Activated gamma-delta T cell treated with anti-CD3 and anti-CD28 coated beads, Interleukin-2, amount 50 U/mL, for 16 hours (primary cell): ENCODE measurements around the gene PCDHGA4.
A peak's percentile ranks its signal among the peaks of the same experiment; 100 is the strongest.
"Not testable (repeated sequence)": the region's sequence is repeated elsewhere in the genome, so short reads cannot be mapped to it uniquely, and the experiment has no call there.

Experiments
- DNase-seq: peaks from one replicate; pipeline ENCODE4 v3.0.0-alpha.2; 2020; ENCODE audit warnings: low read depth

PCDHGA4 gene

GRCh38 chr5:141354900-141355469 lies at the start of gene PCDHGA4:
Gene PCDHGA4 (plus strand): TSS chr5:141355021. CDS start chr5:141355108, 87 bp downstream.
- DNase-seq = no peak

GRCh38 chr5:141306630-141307029 lies 48.2 kb upstream of the PCDHGA4 start:
- DNase-seq = no peak

DNA sequence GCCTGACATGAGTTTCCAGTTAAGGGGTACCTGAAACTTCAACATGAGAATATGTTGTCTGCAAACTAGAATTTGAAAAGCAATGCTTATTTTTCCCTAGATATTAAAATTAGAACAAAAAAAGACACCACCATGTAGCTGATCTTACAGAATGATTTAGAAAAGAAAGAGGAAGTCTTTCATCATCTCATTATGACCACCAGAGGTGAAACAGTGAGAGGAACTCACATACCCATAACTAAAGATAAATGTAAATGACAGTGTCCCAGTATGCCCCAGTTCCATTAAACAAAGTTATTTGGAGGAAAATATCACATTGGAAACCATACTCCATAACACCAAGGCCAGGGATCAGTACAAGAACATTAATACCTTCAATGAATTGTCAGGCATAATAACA lies 41.1 kb upstream of the PCDHGA4 start:
- DNase-seq = no peak

DNA sequence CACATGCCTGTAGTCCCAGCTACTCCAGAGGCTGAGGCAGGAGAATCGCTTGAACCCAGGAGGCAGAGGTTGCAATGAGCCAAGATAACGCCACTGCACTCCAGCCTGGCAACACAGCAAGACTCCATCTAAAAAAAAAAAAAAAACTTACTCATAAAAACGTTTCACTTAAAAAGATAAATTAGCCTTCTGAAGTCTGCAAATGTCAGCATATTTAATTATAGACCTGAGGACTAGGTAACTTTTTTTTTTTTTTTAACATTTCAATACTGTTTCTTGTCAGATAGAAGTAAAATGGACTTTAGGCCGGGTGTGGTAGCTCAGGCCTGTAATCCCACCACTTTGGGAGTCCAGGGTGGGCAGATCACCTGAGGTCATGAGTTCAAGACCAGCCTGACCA lies 37.9 kb upstream of the PCDHGA4 start:
- DNase-seq = not testable (repeated sequence)

DNA sequence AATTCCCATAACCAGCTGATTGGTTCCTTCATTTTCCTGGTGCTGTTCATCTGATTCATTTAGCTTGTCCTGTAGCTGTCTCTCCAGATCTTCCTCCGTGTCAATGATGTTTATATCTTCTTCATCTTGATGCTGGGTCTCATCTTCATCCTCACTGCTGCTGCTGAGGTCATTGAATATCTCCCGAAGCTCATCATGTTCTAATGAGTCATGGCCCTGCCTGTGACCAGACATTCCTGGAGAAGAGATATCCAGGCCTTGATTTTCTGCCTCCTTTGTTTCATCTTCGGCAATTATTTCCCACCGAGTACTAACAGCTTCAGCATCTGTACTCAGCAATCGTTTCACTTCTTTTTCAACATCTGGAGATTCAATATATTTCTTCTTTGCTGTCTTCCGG lies 35.6 kb upstream of the PCDHGA4 start:
- DNase-seq = no peak

- DNase-seq = no peak
Observed at GRCh38 chr5:141319699-141320098, 35.1 kb upstream of the PCDHGA4 start.

- DNase-seq = peak; percentile 84
Observed at GRCh38 chr5:141320225-141321169, 34.3 kb upstream of the PCDHGA4 start, which contains the start of gene TAF7. Gene TAF7 (minus strand): TSS chr5:141320784. CDS start chr5:141320044, 740 bp downstream.

DNA sequence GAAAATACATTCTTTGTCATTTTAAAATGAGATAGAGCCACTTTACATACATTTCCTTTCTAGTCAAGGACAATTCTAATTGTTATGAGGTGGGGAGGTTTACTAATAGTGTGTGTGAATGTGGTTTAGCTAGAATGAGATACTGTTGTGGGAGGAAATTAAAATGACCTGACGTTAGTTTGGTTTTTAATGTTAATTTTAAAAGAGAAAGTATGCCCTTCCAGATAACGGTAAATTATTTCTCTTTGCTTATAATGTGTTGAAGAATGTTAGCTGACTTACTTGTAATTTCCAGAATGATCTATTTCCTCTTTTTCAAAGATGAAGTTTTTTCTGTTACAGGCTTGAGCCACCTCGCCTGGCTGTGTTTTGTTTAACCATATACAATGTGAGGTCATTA lies 32.6 kb upstream of the PCDHGA4 start:
- no peak for DNase-seq

DNA sequence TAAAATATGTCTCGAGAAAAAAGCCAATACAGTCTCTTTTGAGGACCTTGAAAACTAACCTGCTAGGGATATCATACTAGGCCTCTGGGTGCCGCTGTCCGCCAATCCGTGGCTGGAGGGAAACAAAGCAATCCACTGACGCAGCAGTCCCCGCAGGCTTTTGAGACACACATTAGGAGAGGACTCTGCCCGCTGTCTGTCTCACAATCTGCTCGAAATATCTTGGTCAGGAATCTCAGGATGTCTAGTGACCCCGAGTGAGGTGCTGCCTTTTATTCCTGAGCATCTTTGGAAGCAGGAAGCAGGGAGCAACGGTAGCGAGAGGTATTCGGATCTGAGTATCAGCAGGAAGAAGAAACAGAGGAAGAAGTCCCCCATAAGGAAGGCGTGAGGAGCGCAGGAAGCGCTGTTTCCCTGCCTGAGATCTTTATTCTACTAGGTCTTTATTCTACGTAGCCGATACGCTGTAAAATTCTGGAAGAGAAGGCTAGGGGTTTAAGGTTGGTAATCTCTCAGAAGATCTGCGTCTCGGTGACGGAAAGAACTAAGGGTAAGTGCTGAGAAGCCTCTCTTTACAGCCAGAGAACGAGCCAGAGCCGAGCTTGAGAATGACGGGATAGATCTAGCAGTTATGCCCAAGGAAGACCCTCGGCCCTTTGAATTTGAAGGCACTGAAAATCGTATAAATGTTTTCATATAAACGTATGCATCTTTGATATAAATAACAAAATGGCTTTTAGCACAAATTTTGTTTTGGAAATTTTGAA lies 28.6 kb upstream of the PCDHGA4 start:
- peak; percentile 35 for DNase-seq

DNA sequence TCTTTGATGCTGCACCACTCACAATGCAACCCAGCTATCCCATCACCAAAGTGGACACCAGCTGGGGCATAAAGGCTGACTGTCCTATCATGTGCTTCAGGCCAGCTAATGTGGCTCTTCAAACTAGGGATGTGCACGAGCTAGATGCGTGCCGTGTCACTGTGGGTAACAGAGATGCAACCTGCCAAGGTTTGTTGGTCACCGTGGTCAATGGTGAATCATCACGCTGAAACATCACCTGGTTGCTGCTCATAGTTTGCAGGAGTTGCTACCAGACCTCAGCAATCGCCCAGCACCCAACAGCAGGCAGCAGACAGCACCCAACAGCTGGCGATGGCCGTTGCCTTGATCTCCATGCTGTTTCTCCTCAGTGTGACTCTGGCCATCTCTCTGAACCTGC lies 26.6 kb upstream of the PCDHGA4 start:
- DNase-seq = no peak

GRCh38 chr5:141330299-141331080 lies 24.3 kb upstream of the PCDHGA4 start, which contains the start of gene PCDHGA1:
Gene PCDHGA1 (plus strand): TSS chr5:141330514.
- DNase-seq = no peak

- DNase-seq = not testable (repeated sequence)
Observed at GRCh38 chr5:141332571-141332970, 22.2 kb upstream of the PCDHGA4 start.

GRCh38 chr5:141338538-141339306 lies 16.1 kb upstream of the PCDHGA4 start, which contains the start of gene PCDHGA2:
Gene PCDHGA2 (plus strand): TSS chr5:141338760.
- no peak for DNase-seq

- not testable (repeated sequence) for DNase-seq
Observed at GRCh38 chr5:141340781-141341354, 14.0 kb upstream of the PCDHGA4 start.

DNA sequence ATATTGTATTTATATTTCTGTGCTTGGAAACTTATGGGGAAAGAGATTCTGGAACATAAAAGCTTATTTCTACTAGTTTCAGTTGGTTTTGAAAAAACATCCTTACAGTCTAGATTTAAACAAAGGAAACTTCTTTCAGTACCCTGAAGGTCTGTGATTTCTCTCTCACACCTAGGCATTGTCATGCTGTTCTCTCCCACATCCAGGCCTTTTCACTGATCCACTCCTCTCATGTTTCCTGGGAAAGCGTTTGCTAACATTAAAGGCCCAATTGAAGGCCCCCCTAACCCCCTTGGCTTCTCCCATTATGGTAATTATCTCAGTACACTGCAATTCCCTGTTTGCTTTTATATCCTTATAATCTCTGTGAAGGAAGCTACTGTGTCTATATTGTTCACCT lies 12.0 kb upstream of the PCDHGA4 start:
- DNase-seq = no peak

DNA sequence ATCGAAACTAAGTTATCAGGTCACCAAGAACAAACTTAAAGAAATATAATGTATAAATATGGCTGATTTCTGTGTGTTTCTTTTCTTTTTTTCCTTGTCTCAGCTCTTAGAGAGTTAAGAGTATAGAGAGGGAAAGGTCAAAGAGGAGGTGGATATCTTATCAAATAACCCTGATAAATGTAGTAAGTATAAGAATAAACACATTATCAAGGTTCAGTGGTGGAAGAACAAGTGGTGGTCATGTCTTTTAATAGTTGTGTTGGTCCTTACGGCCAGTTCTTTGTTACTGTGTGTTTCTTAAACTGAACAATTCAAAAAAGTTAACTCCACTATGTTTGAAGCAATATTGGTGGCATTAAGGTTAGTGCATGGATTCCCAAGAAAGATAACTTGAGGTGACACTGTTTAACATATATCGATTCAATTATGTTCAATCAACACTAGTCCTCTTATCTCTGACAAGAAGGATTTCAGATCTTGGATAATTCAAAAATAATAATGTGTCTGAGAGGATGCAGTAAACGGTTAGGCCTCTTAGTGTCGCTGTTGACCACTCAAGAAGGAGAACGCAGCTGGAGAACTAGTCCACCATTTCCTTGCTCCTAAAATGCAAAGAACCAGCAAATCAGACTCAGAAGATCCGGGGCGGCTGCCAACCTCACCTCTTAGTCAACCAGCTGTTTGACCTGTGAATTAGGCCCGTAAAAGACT lies 11.4 kb upstream of the PCDHGA4 start, which contains the start of gene PCDHGA3:
TSS of gene PCDHGA3 (plus strand) at position 588 of the 711 bp plus-strand sequence. CDS start 205 bp downstream, outside the sequence.
- DNase-seq = no peak

DNA sequence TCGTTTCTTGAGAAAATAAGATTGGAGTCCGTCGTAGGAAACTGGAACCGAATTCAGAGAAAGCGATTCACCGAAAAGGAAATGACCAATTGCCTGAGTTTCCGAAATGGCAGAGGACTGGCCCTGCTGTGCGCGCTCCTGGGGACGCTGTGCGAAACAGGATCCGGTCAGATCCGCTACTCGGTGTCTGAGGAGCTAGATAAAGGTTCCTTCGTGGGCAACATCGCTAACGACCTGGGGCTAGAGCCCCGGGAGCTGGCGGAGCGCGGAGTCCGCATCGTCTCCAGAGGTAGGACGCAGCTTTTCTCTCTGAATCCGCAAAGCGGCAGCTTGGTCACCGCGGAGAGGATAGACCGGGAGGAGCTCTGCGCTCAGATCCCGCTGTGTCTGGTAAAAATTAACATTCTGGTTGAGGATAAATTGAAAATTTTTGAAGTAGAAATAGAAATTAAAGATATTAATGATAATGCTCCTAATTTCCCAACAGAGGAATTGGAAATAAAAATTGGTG lies 10.8 kb upstream of the PCDHGA4 start:
- no peak for DNase-seq

DNA sequence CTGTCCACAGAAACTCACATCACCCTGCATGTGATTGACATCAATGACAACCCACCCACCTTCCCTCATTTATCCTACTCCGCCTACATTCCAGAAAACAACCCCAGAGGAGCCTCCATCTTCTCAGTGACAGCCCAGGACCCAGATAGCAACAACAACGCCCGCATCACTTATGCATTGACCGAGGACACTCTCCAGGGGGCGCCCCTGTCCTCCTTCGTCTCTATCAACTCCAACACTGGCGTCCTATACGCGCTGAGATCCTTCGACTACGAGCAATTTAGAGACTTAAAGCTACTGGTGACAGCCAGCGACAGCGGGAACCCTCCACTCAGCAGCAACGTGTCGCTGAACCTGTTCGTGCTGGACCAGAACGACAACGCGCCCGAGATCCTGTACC lies 9.5 kb upstream of the PCDHGA4 start:
- no peak for DNase-seq

- DNase-seq = not testable (repeated sequence)
Observed at GRCh38 chr5:141346017-141346416, 8.8 kb upstream of the PCDHGA4 start.
